RKO (cell line): ENCODE results near the gene KCNIP1.
"Not testable (repeated sequence)": the region's sequence is repeated elsewhere in the genome, so short reads cannot be mapped to it uniquely, and the experiment has no call there.

ENCODE experiments used
- DNase-seq: peaks from one replicate; pipeline ENCODE4 v3.0.0-alpha.2; 2016; ENCODE audit warnings: low spot score

The KCNIP1 gene

GRCh38 chr5:170537451-170538095 is 33.8 kb downstream of the KCNIP1 start:
- no peak for DNase-seq

- no peak for DNase-seq
Observed at GRCh38 chr5:170538096-170538465, 34.3 kb downstream of the KCNIP1 start.

- DNase-seq: no peak
Observed at GRCh38 chr5:170538696-170539586, 35.1 kb downstream of the KCNIP1 start.

GRCh38 chr5:170540271-170540670 is 36.5 kb downstream of the KCNIP1 start:
- no peak for DNase-seq

- no peak for DNase-seq
Observed at GRCh38 chr5:170541146-170541769, 37.4 kb downstream of the KCNIP1 start.

GRCh38 chr5:170542691-170543293 is 39.0 kb downstream of the KCNIP1 start:
- DNase-seq: no peak

GRCh38 chr5:170545313-170545712 is 41.5 kb downstream of the KCNIP1 start:
- DNase-seq: no peak

GRCh38 chr5:170545811-170546210 is 42.0 kb downstream of the KCNIP1 start:
- DNase-seq: no peak

GRCh38 chr5:170546282-170546681 is 42.5 kb downstream of the KCNIP1 start:
- DNase-seq: no peak

GRCh38 chr5:170550382-170550781 is 46.6 kb downstream of the KCNIP1 start:
- not testable (repeated sequence) for DNase-seq

GRCh38 chr5:170551076-170551475 is 47.3 kb downstream of the KCNIP1 start:
- DNase-seq: no peak

GRCh38 chr5:170551622-170552021 is 47.8 kb downstream of the KCNIP1 start:
- DNase-seq: no peak

GRCh38 chr5:170552621-170553115 is 48.8 kb downstream of the KCNIP1 start:
- DNase-seq: no peak

GRCh38 chr5:170553218-170553617 is 49.4 kb downstream of the KCNIP1 start:
- no peak for DNase-seq

- DNase-seq: no peak
Observed at GRCh38 chr5:170554521-170555267, 50.9 kb downstream of the KCNIP1 start.

- no peak for DNase-seq
Observed at GRCh38 chr5:170557314-170557713, 53.5 kb downstream of the KCNIP1 start.

GRCh38 chr5:170559296-170559695 is 55.5 kb downstream of the KCNIP1 start:
- DNase-seq: no peak

- no peak for DNase-seq
Observed at GRCh38 chr5:170560938-170561337, 57.1 kb downstream of the KCNIP1 start.

- DNase-seq: no peak
Observed at GRCh38 chr5:170562166-170562874, 58.5 kb downstream of the KCNIP1 start.

GRCh38 chr5:170562875-170563228 is 59.0 kb downstream of the KCNIP1 start:
- DNase-seq: no peak
